Effector CD8-positive, alpha-beta T cell (primary cell): ENCODE results near the gene SEPTIN12.

ENCODE experiments used
- DNase-seq: peaks from one replicate; lab custom pipeline; 2025; lab: John Stamatoyannopoulos, UW

SEPTIN12 gene

GRCh38 chr16:4728676-4729075 is 59.5 kb downstream of the SEPTIN12 start:
- DNase-seq, result no peak
